ENCODE measurements around the gene KLK2. TPM values are rescaled to one million over a fixed set of nuclear protein-coding genes. Genes with fewer than 3 reads are reported as not detected.

Gene KLK2
- total and polyA plus RNA-seq, 2 of the 8 experiments (the other 6 are each of a cell fraction or from before 2014, with no cell fraction given) = 0.20 TPM; not detected in 1

- POLR2A ChIA-PET (ENCODE audit: partially characterized antibody) = interaction anchor here (0.6 to 5.3 kb wide), 6 partner anchors 15 to 114 kb away, joined by 3 to 36 read pairs (median 3); no protein-coding TSS in a partner anchor
- Histone ChIP-seq H4K20me1 (replicated peaks in 1 of 2; ENCODE audit: control insufficient read depth in 1 of 2, insufficient read depth in 2 of 2, low read length in 2 of 2) (peaks cover 0 to 2% of the 10 kb centered on the region in 2 experiments), H3K36me3 (ENCODE audit: control insufficient read depth in 2 of 4, insufficient read depth in 4 of 4, low read length in 3 of 4) (no peaks in the 10 kb centered on the region), H3K27ac (ENCODE audit: low read depth, low read length) (no peak overlapping the region), H3K14ac (ENCODE audit: insufficient read length) (no peak overlapping the region), H2AFZ (ENCODE audit: low read length) (peak overlapping the region; percentile 29), H3K9me3 (ENCODE audit: insufficient read depth in 2 of 2, low read depth in 1 of 2, low read length in 1 of 2) (no peaks in the 10 kb centered on the region), H4K8ac (ENCODE audit: extremely low read depth, insufficient read depth, low read length) (no peak overlapping the region), H4K91ac (replicated peaks; ENCODE audit: insufficient read length, low read length) (no peak overlapping the region), H3K79me2 (ENCODE audit: control insufficient read depth in 1 of 2, insufficient read depth in 2 of 2, low read length in 2 of 2) (no peaks in the 10 kb centered on the region), H3K4me3 (ENCODE audit: extremely low read depth in 1 of 4, insufficient read depth in 2 of 4, low read depth in 3 of 4, low read length in 4 of 4) (peak overlapping the region; percentile 38 to 68 (median 54)), H3K9ac (replicated peaks in 1 of 4; ENCODE audit: extremely low read depth in 1 of 4, low read depth in 3 of 4, low read length in 3 of 4) (0 out of 7 replicates have a peak overlapping the region, but pooled peaks of 1 of the 4 experiments have one; percentile 23), H3K4me1 (replicated peaks in 1 of 4; ENCODE audit: control insufficient read depth in 3 of 4, insufficient read depth in 4 of 4, low read length in 3 of 4) (peaks cover 0 to 14% (median 9%) of the 10 kb centered on the region in 4 experiments; a peak in 5 of 7 replicates), H3K4ac (replicated peaks; ENCODE audit: insufficient read length, low read depth, low read length) (no peak overlapping the region), H3K56ac (replicated peaks; ENCODE audit: insufficient read length, low read depth, low read length) (no peak overlapping the region), H2BK15ac (ENCODE audit: low read length) (no peak overlapping the region), H4K5ac (ENCODE audit: insufficient read length, low read depth, low read length) (no peak overlapping the region), H3K27me3 (replicated peaks in 1 of 4; ENCODE audit: control insufficient read depth in 3 of 4, extremely low read depth in 1 of 4, insufficient read depth in 3 of 4, low read length in 3 of 4) (peaks cover 20 to 40% (median 32%) of the 10 kb centered on the region in 4 experiments), H3K18ac (ENCODE audit: extremely low read depth, low read length) (no peak overlapping the region; the same call in 1 of the 2 replicates), H2BK12ac (ENCODE audit: low read depth, low read length) (no peak overlapping the region), H2BK20ac (ENCODE audit: low read length) (no peak overlapping the region), H3K23me2 (ENCODE audit: low read depth, low read length) (peaks cover 16% of the 10 kb centered on the region), H3K23ac (ENCODE audit: insufficient read length) (no peak overlapping the region), H2BK120ac (replicated peaks; ENCODE audit: low read depth, low read length) (no peak overlapping the region), H2BK5ac (ENCODE audit: low read depth, low read length) (peak overlapping the region; percentile 27; the same call in 1 of the 2 replicates), H3K4me2 (ENCODE audit: insufficient read depth in 1 of 2, low read depth in 2 of 2, low read length in 2 of 2) (peak overlapping the region; percentile 68 to 78), H3K79me1 (ENCODE audit: low read depth, low read length) (no peaks in the 10 kb centered on the region), H2AK5ac (ENCODE audit: low read depth, low read length) (no peak overlapping the region)
- 4% methylated on average over 26 of the region's 36 CpGs; no CpG with 5 or more reads in 1 of the 2 experiments for WGBS, 2 experiments (ENCODE audit: extremely low coverage in 1 of 2, insufficient coverage in 1 of 2, insufficient read length in 1 of 2, insufficient replicate concordance in 2 of 2, low coverage in 1 of 2, low lambda C conversion rate in 2 of 2, missing lambda C conversion rate in 1 of 2)
- TF ChIP-seq RBBP5 (IDR thresholded peaks at IDR 0.05; ENCODE audit: borderline replicate concordance, low read depth, low read length) (0 out of 2 replicates have a peak, but pooled peaks have one; percentile 31), YY1 (IDR thresholded peaks at IDR 0.05; ENCODE audit: low read depth, low read length) (0 out of 2 replicates have a peak, but pooled peaks have one; percentile 14), MAX (IDR thresholded peaks at IDR 0.05) (no peak), MAFK (IDR thresholded peaks at IDR 0.05; ENCODE audit: low read depth, low read length) (no peak), TCF12 (IDR thresholded peaks at IDR 0.05; ENCODE audit: low read depth, low read length) (no peak), RXRA (IDR thresholded peaks at IDR 0.05; ENCODE audit: insufficient read depth, low read depth, low read length) (0 out of 2 replicates have a peak, but pooled peaks have one; percentile 47), KDM4A (IDR thresholded peaks at IDR 0.05; ENCODE audit: low read depth, low read length, severe bottlenecking) (peak; percentile 61)
- peak; percentile 66 for FAIRE-seq
- CTCF ChIA-PET (ENCODE audit: partially characterized antibody) = interaction anchor here (0.6 to 3.5 kb wide), 9 partner anchors 13 to 187 kb away, joined by 3 to 22 read pairs (median 3); no protein-coding TSS in a partner anchor
- DNase-seq (ENCODE audit: low read depth in 1 of 2, low spot score in 2 of 2) = peak; percentile 95 to 100
Measured at GRCh38 chr19:50909240-50910070, 36.2 kb downstream of the KLK2 start.
